Suprapubic skin (tissue), 3 donors: ENCODE data around the gene IL1R1.

Source experiments
- EP300 ChIP-seq: sonication (generic); formaldehyde crosslinking; IDR thresholded peaks from one replicate; pipeline ENCODE4 v1.6.1; 2017; ENCODE audit warnings: antibody characterized with exemption
- POLR2A ChIP-seq, 2 donors: fragments of 450-650 bp; IDR thresholded peaks; one replicate each; pipeline ENCODE4 v1.6.1; 2017; ENCODE audit warnings: antibody characterized with exemption in 2 of 2, mild to moderate bottlenecking in 2 of 2, moderate library complexity in 2 of 2
- TF ChIP-seq, protein P1 (sequence below), 2 donors: fragments of 200-600 bp in 1 of 2; fragments of 450-650 bp in 1 of 2; sonication (generic) in 1 of 2; IDR thresholded peaks; one replicate each; pipeline ENCODE4 v1.5.1; 2016 to 2019; ENCODE audit warnings: antibody characterized with exemption in 2 of 2, mild to moderate bottlenecking in 1 of 2, moderate library complexity in 1 of 2

DNA sequence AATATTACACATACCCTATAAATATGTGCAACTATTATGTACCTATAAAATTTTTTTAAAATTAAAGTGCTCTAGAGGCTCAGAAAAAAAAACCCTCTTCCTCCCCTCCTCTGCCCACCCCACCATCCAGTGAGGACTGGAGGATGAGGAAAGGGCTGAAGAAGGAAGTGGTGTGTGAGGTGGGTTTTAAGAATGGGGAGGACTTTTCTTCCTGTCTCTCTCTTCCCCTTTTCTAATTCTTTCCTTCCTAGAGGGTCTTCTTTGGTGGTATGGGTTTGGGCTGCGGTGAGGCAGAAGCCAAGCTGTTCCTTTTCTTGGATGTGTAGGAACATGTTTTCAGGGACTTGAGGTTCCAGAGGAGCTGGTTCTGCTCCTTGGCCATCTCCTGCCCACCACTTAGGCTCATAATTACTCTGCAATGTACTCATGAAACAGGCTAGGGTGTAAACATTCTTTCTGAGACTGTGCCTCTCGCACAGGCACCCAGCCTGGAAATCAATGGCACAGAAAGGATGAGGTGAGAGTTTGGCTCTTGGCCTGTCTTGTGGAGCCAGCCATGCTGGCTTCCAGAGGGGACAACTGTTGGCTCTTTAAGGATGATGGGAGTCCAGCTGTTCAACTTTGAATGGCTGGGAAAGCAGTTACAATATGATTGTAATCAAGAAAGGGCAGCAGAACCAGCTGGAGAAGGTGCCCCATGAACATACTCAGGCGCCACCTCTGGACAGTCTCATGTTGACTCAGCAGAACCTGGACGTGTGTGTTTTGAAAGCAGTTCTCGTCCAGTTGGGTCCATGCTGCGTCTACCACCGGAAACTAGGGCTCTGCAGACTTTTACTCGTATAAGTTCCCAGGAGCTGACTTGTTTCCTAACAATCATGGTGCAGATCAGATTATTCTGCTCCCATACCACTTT lies 82.5 kb downstream of the IL1R1 start:
- TF ChIP-seq, protein P1, sequence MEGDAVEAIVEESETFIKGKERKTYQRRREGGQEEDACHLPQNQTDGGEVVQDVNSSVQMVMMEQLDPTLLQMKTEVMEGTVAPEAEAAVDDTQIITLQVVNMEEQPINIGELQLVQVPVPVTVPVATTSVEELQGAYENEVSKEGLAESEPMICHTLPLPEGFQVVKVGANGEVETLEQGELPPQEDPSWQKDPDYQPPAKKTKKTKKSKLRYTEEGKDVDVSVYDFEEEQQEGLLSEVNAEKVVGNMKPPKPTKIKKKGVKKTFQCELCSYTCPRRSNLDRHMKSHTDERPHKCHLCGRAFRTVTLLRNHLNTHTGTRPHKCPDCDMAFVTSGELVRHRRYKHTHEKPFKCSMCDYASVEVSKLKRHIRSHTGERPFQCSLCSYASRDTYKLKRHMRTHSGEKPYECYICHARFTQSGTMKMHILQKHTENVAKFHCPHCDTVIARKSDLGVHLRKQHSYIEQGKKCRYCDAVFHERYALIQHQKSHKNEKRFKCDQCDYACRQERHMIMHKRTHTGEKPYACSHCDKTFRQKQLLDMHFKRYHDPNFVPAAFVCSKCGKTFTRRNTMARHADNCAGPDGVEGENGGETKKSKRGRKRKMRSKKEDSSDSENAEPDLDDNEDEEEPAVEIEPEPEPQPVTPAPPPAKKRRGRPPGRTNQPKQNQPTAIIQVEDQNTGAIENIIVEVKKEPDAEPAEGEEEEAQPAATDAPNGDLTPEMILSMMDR (IDR thresholded peaks at IDR 0.05): no peak
- no peak for TF ChIP-seq EP300
- no peak for TF ChIP-seq POLR2A (IDR thresholded peaks at IDR 0.05)
